Measurements from ENCODE around the gene PYGB. TPM values are rescaled to one million over a fixed set of nuclear protein-coding genes. Genes with fewer than 3 reads are reported as not detected.

Gene PYGB
- total and polyA plus RNA-seq, 8 donors, result 17.4 to 37.2 (median 24.2) TPM

GRCh38 chr20:25276533-25277050 is 28.7 kb downstream of the PYGB start:
- peaks cover 0 to 4% (median 0%) of the 10 kb centered on the region in 3 donors for H3K4me1 ChIP-seq
- H3K36me3 ChIP-seq, result peaks cover 4 to 34% (median 7%) of the 10 kb centered on the region in 3 donors
- WGBS, 2 donors, result 94% methylated on average over 23 to 24 of the region's 24 CpGs
- H3K27ac ChIP-seq, result no peak overlapping the region
- intact Hi-C loops (cut with DNase I), result no loop called here
- TF ChIP-seq CTCF (IDR thresholded peaks at IDR 0.05), result no peak
- peak in 5 of 6 donors; percentile 1 to 65 (median 10) for DNase-seq
- FAIRE-seq, result no peak
- no peaks in the 10 kb centered on the region for H3K9me3 ChIP-seq
- H3K27me3 ChIP-seq, result no peaks in the 10 kb centered on the region
- no peak for ATAC-seq
- H3K4me3 ChIP-seq, result no peak overlapping the region

DNA sequence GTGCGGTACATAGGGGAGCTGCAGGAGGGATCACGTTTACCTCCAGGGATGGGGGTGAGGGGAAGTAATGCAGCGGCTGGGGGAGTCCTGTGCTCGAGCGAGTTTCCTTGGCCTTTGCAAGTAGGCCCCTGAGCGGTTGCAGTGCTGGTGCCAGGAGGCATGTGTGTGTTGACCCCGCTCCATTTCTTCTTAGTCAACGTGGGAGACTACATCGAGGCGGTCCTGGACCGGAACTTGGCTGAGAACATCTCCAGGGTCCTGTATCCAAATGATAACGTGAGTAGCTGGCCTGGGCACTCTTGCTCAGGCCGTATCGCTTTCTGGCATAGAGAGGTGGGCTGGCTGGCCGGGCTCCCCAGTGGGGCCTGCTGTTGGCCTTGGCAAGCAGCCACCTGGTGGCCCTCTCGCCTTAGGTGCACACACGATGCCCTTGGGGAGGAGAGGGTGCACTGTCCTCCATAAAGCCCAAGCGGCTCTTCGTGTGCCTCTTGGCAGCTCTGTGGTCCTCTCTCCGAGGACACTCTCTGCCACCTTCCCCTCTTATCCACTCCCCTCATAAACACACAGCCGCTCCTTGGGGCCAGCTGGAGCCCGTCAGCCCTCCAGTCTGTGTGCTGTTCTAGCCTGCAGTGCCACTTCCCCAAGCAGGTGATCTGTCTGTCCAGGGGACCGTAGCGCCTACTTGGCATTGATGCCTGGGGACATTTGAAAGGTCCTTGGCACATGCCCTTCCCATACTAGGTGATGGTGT is 29.3 kb downstream of the PYGB start:
- 91 to 93% methylated on average over 24 of the region's 24 CpGs for whole genome bisulfite sequencing, 2 donors
- no peak overlapping the region for H3K4me3 ChIP-seq
- H3K9me3 ChIP-seq, result no peaks in the 10 kb centered on the region
- no peak for FAIRE-seq
- intact Hi-C loops (cut with DNase I), result no loop called here
- no peak for ATAC-seq
- peaks cover 2 to 34% (median 4%) of the 10 kb centered on the region in 3 donors for H3K36me3 ChIP-seq
- peak; percentile 1 to 56 (median 21) for DNase-seq
- no peak overlapping the region for H3K27ac ChIP-seq
- peaks cover 0 to 4% (median 0%) of the 10 kb centered on the region in 3 donors for H3K4me1 ChIP-seq
- H3K27me3 ChIP-seq, result no peaks in the 10 kb centered on the region
- TF ChIP-seq CTCF (IDR thresholded peaks at IDR 0.05), result no peak

DNA sequence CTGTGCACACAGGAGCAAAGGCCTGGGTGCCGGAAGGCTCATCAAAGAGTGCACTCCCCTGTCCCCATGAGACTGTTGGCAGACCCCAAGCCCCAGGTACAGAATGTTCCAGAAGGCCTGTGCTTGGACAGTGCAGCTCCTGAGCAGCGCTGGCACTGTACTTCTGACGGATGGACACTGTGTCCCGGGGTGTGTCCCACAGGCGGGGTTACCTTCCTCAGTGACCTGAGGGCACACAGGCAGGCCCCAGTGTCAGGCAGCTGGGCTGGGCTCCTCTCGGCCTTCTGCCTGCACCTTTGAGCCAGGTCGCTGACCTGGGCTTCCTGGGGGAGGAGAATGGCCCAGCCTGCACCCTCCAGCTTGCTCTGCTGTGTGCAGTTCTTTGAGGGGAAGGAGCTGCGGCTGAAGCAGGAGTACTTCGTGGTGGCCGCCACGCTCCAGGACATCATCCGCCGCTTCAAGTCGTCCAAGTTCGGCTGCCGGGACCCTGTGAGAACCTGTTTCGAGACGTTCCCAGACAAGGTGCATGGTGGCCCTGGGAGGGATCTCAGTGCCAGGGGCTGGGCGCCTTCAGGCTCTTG is 30.1 kb downstream of the PYGB start:
- DNase-seq (peak; percentile 0 to 49 (median 14)), ATAC-seq (no peak), FAIRE-seq (no peak)
- H3K4me1 ChIP-seq, result peaks cover 0 to 4% (median 0%) of the 10 kb centered on the region in 3 donors
- H3K4me3 ChIP-seq, result no peak overlapping the region
- 93 to 95% methylated on average over 19 of the region's 19 CpGs for WGBS, 2 donors
- no peaks in the 10 kb centered on the region for H3K27me3 ChIP-seq
- no peak overlapping the region for H3K27ac ChIP-seq
- H3K36me3 ChIP-seq, result peaks cover 0 to 35% (median 4%) of the 10 kb centered on the region in 3 donors
- H3K9me3 ChIP-seq, result no peaks in the 10 kb centered on the region
- no peak for TF ChIP-seq CTCF (IDR thresholded peaks at IDR 0.05)
- intact Hi-C loops (cut with DNase I), result no loop called here

DNA sequence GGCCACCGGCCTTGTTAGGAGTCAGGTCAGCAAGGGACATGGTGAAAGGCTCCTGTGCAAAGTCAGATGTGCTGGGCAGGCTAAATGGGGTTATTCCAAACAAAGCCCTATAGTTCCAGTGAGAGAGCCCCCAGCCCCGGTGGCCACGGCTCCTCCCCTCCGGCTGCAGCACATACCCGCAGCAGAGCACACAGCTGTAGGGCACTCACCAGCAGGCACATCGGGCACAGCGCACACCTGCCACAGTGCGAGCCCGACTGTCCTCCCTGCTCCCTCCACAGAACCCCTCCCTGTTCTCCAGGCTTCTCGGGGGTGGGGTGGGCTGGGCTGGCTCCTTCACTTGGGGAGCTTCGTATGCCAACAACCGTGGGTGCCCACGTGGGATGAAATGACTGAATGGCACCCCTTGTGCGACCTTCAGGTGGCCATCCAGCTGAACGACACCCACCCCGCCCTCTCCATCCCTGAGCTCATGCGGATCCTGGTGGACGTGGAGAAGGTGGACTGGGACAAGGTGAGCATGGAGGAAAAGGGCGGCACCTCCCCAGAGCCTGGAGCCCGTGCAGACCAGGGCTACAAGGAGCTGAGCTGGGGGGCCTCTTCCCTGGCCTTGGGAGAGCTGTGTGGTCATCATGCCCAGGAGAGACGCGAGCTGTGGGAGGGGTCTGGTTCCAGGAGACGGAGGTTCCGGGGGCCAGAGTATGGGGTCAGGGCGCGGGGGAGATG is 30.9 kb downstream of the PYGB start:
- H3K4me1 ChIP-seq, result peaks cover 0 to 4% (median 0%) of the 10 kb centered on the region in 3 donors
- TF ChIP-seq CTCF (IDR thresholded peaks at IDR 0.05), result no peak
- FAIRE-seq (no peak), DNase-seq (peak; percentile 4 to 51 (median 12)), ATAC-seq (no peak)
- H3K9me3 ChIP-seq, result no peaks in the 10 kb centered on the region
- 95 to 97% methylated on average over 26 of the region's 26 CpGs for WGBS, 2 donors
- peaks cover 0 to 40% (median 4%) of the 10 kb centered on the region in 3 donors for H3K36me3 ChIP-seq
- H3K4me3 ChIP-seq, result no peak overlapping the region
- H3K27me3 ChIP-seq, result no peaks in the 10 kb centered on the region
- no peak overlapping the region for H3K27ac ChIP-seq
- intact Hi-C loops (cut with DNase I), result no loop called here

Measured in pancreas (tissue), 10 donors.